Adrenal gland (tissue), 12 donors: ENCODE measurements around the gene KMT5B. TPM values are rescaled to one million over a fixed set of nuclear protein-coding genes. Genes with fewer than 3 reads are reported as not detected.

Source experiments
- DNase-seq, 7 donors: peaks; one replicate each; pipeline ENCODE4 v3.0.0-alpha.2; 2019 to 2020
- H3K27ac ChIP-seq, 5 donors: fragments of 200-600 bp; sonication (generic) in 4 of 5; 1 replicate in 3 of 5; 2 replicates in 2 of 5; pipeline versions ENCODE4 v1.5.1 to v1.8.0; 2016 to 2020; ENCODE audit warnings: mild to moderate bottlenecking in 1 of 5
- H3K27me3 ChIP-seq: fragments of 200-600 bp; 2 replicates; pipeline ENCODE4 v1.8.0; 2021
- H3K36me3 ChIP-seq, 2 donors: fragments of 200-600 bp; replicated peaks in 1 of 2; 1 replicate in 1 of 2; 2 replicates in 1 of 2; pipeline versions ENCODE4 v1.5.1 to v1.8.0; 2018 to 2022
- H3K4me1 ChIP-seq, 2 donors: fragments of 200-600 bp; replicated peaks in 1 of 2; 1 replicate in 1 of 2; 2 replicates in 1 of 2; pipeline versions ENCODE4 v1.5.1 to v1.8.0; 2018 to 2021
- H3K4me3 ChIP-seq, 4 donors: fragments of 200-600 bp; sonication (generic) in 3 of 4; one replicate each; pipeline ENCODE4 v1.5.1; 2016 to 2018
- H3K9me3 ChIP-seq, 3 donors: fragments of 200-600 bp; sonication (generic) in 1 of 3; replicated peaks in 1 of 3; 1 replicate in 2 of 3; 2 replicates in 1 of 3; pipeline versions ENCODE4 v1.5.1 to v1.8.0; 2016 to 2021
- CTCF ChIP-seq, 6 experiments: fragments of 450-650 bp in 4 of 6; fragments of 200-600 bp in 2 of 6; sonication (generic) in 1 of 6; IDR thresholded peaks; 1 replicate in 5 of 6; 2 replicates in 1 of 6; pipeline versions ENCODE4 v1.5.1 to v1.8.0; 2016 to 2021; ENCODE audit warnings: antibody characterized with exemption in 6 of 6, mild to moderate bottlenecking in 2 of 6, moderate library complexity in 1 of 6
- POLR2A ChIP-seq, 2 donors: fragments of 450-650 bp; IDR thresholded peaks; one replicate each; pipeline ENCODE4 v1.6.1; 2017; ENCODE audit warnings: antibody characterized with exemption in 2 of 2, mild to moderate bottlenecking in 2 of 2, moderate library complexity in 1 of 2
- WGBS, 4 donors: extraction: QIAGEN DNeasy Blood & Tissue Kit in 2 of 4; methylation state at CpG; one replicate each; pipeline versions ENCODE4 v1.1.5 to v1.1.7; 2013 to 2017; 5-methylcytosine and 5-hydroxymethylcytosine counted together
- intact Hi-C, 2 donors: fragments of 100-400 bp; cut with DNase I; formaldehyde crosslinking; loops; one replicate each; pipeline versions ENCODE4 v1.14.1 to v1.15.0; 2022 to 2023
- polyA plus RNA-seq, 3 donors: library from polyadenylated mRNA; stranded (reverse); fragments of 200-250 nt in 2 of 3; fragments of 350-450 nt in 1 of 3; fragmentation: Illumina TruSeq in 1 of 3; extraction: RNeasy Lipid Tissue Mini Kit (QIAGEN cat#74804) in 1 of 3; gene quantifications; one replicate each; pipeline ENCODE4 v1.2.3, GENCODE V29; 2013 to 2014
- total RNA-seq, 9 donors: library from RNA; depleted of rRNA in 4 of 9; stranded (reverse); fragments of >200 nt in 4 of 9; fragments of 120-200 nt in 1 of 9; fragmentation: NEBNext Ultra II Directional in 1 of 9; extraction: Animal tissue kit (Norgen Biotek cat#: 25700) in 1 of 9; gene quantifications; one replicate each; pipeline versions ENCODE4 v1.1.0 to v1.2.4, GENCODE V29; 2013 to 2023
- donor health status: healthy with polysubstance abuse.
- donor health status: Bipolar disorder and iron deficiency.
- donor health status: DM: yes; HTN: yes; CAD: no.
- donor health status: DM: no; HTN: no; CAD: no.
- donor health status: DM: no; HTN: no; CAD: no.
- donor health status: DM: yes; HTN: yes; CAD: no.

KMT5B gene
- total and polyA plus RNA-seq, 12 donors, result 22.6 to 121 (median 36.9) TPM

- TF ChIP-seq CTCF (IDR thresholded peaks at IDR 0.05), result no peak
- no peak for TF ChIP-seq POLR2A (IDR thresholded peaks at IDR 0.05)
- WGBS, 4 donors, result 61 to 82% (median 73%) methylated on average over 1 of the region's 1 CpG
- no peak for DNase-seq
- Histone ChIP-seq H3K4me3 (no peak overlapping the region), H3K9me3 (no peaks in the 10 kb centered on the region), H3K27ac (no peak overlapping the region), H3K27me3 (no peaks in the 10 kb centered on the region), H3K36me3 (no peaks in the 10 kb centered on the region), H3K4me1 (no peaks in the 10 kb centered on the region)
- intact Hi-C loops, result no loop called here
Observed at GRCh38 chr11:68229601-68230000, 16.5 kb upstream of the KMT5B start.

- intact Hi-C loops, result no loop called here
- no peaks in the 10 kb centered on the region for H3K9me3 ChIP-seq
- no peaks in the 10 kb centered on the region for H3K27me3 ChIP-seq
- H3K36me3 ChIP-seq, result no peaks in the 10 kb centered on the region
- no peaks in the 10 kb centered on the region for H3K4me1 ChIP-seq
- no peak for DNase-seq
- WGBS, 4 donors, result 87 to 97% (median 91%) methylated on average over 9 of the region's 9 CpGs
- no peak overlapping the region for H3K4me3 ChIP-seq
- TF ChIP-seq CTCF (IDR thresholded peaks at IDR 0.05), result no peak
- no peak for TF ChIP-seq POLR2A (IDR thresholded peaks at IDR 0.05)
- H3K27ac ChIP-seq, result no peak overlapping the region
Observed at GRCh38 chr11:68226421-68226820, 13.3 kb upstream of the KMT5B start.

GRCh38 chr11:68224606-68225005 lies 11.5 kb upstream of the KMT5B start:
- no peak for TF ChIP-seq POLR2A (IDR thresholded peaks at IDR 0.05)
- no peak for TF ChIP-seq CTCF (IDR thresholded peaks at IDR 0.05)
- Histone ChIP-seq H3K27me3 (no peaks in the 10 kb centered on the region), H3K4me1 (no peaks in the 10 kb centered on the region), H3K36me3 (no peaks in the 10 kb centered on the region), H3K9me3 (no peaks in the 10 kb centered on the region), H3K4me3 (no peak overlapping the region), H3K27ac (no peak overlapping the region)
- no peak for DNase-seq
- WGBS, 4 donors, result 86 to 90% (median 87%) methylated on average over 6 to 11 of the region's 11 CpGs
- intact Hi-C loops, result no loop called here

GRCh38 chr11:68223275-68223674 lies 10.2 kb upstream of the KMT5B start:
- Histone ChIP-seq H3K36me3 (no peaks in the 10 kb centered on the region), H3K4me1 (no peaks in the 10 kb centered on the region), H3K9me3 (no peaks in the 10 kb centered on the region), H3K27me3 (no peaks in the 10 kb centered on the region), H3K4me3 (no peak overlapping the region), H3K27ac (no peak overlapping the region)
- 76 to 83% (median 79%) methylated on average over 6 of the region's 6 CpGs for WGBS, 4 donors
- DNase-seq, result no peak
- intact Hi-C loops, result no loop called here
- no peak for TF ChIP-seq CTCF (IDR thresholded peaks at IDR 0.05)
- TF ChIP-seq POLR2A (IDR thresholded peaks at IDR 0.05), result no peak
